Tracheal epithelial cell (primary cell): Measurements from ENCODE around the gene SPRR2E. TPM values are rescaled to one million over a fixed set of nuclear protein-coding genes. Genes with fewer than 3 reads are reported as not detected.

Source experiments
- total RNA-seq: library from RNA; depleted of rRNA; stranded (reverse); fragments of >200 nt; gene quantifications from 2 replicates; pipeline ENCODE4 v1.2.1, GENCODE V29; 2014

Gene SPRR2E
- total RNA-seq, result 0.85 and 0.96 TPM in 2 replicates

DNA sequence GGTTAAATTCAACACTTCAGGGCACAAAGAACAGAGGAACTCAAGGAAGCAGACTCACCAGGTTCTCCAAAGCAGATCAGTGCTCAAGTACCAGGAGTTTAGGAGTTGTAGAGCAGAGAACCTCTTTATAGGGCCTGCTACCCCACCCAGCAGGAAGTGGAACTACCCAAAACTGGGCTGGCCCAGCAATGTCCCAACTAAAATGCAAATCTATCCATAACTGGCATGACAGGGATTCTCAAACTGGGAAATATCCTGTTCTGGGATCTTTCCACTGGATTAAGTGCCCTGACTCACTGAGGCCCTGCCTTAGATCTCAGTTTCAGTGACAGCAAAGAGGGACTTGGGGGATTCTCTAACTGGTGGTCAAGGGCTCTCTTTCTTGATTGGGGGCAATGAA is at the start of gene SPRR2E:
Gene SPRR2E (minus strand): TSS at position 101 of the 400 bp plus-strand sequence. CDS start 775 bp downstream, outside the sequence.

DNA sequence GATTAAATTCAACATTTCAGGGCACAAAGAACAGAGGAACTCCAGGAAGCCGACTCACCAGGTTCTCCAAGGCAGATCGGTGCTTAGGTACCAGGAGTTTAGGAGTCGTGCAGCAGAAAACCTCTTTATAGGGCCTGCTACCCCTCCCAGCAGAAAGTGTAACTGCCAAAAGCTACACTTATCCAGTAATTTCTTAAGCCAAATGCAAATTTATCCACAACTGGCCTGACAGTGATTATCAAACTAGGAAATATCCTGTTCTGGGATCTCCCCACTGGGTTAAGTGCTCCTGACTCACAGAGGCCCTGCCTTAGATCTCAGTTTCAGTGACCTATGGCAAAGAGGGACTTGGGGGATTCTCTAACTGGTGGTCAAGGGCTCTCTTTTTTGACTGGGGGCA is 19.1 kb upstream of the SPRR2E start, which contains the start of gene SPRR2F:
Gene SPRR2F (minus strand): TSS at position 101 of the 400 bp plus-strand sequence. CDS start 783 bp downstream, outside the sequence.

DNA sequence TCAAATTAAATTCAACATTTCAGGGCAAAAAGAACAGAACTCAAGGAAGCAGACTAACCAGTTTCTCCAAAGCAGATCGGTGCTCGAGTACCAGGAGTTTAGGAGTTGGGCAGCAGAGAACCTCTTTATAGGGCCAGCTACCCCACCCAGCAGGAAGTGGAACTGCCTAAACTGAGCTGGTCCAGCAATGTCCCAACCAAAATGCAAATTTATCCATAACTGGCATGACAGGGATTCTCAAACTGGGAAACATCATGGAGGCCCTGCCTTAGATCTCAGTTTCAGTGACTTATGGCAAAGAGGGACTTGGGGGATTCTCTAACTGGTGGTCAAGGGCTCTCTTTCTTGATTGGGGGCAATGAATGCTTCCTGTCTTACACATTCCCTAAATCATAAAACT is 22.8 kb downstream of the SPRR2E start, which contains the start of gene SPRR2B:
Gene SPRR2B (minus strand): TSS at position 101 of the 400 bp plus-strand sequence. CDS start 772 bp downstream, outside the sequence.

DNA sequence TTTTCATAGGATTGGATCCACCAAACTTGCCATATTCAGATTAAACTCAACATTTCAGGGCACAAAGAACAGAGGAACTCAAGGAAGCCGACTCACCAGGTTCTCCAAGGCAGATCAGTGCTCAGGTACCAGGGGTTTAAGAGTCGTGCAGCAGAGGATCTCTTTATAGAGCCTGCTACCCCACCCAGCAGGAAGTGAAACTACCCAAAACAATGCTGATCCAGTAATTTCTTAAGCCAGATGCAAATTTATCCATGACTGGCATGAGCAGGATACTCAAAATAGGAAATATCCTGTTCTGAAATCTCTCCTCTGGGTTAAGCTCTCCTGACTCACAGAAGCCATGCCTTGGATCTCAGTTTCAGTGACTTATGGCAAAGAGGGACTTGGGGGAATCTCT is 37.0 kb downstream of the SPRR2E start, which contains the start of gene SPRR2A:
Gene SPRR2A (minus strand): TSS at position 138 of the 400 bp plus-strand sequence. CDS start 777 bp downstream, outside the sequence.

Other genes with a start within 250 kb of the SPRR2E start
- gene LCE7A, start 234.5 kb downstream of the SPRR2E start, total RNA-seq, result not detected in 2 replicates
- not detected in 2 replicates for gene SMCP, start 216.2 kb downstream of the SPRR2E start, total RNA-seq
- 0.43 and 6.5 TPM in 2 replicates for gene IVL, start 186.0 kb downstream of the SPRR2E start, total RNA-seq
- not detected in 2 replicates for gene SPRR5, start 147.3 kb downstream of the SPRR2E start, total RNA-seq
- not detected in 2 replicates for gene SPRR4, start 123.9 kb downstream of the SPRR2E start, total RNA-seq
- gene SPRR1A, start 110.4 kb downstream of the SPRR2E start, total RNA-seq, result not detected in 2 replicates
- gene SPRR3, start 92.8 kb downstream of the SPRR2E start, total RNA-seq, result 8.9 and 51.4 TPM in 2 replicates
- 14.7 and 15.3 TPM in 2 replicates for gene SPRR1B, start 63.3 kb downstream of the SPRR2E start, total RNA-seq
- gene SPRR2D, start 53.4 kb downstream of the SPRR2E start, total RNA-seq, result 1.1 TPM in 1 of 2 replicates, not detected in the other
- 1.9 and 3.0 TPM in 2 replicates for gene SPRR2A, start 37.0 kb downstream of the SPRR2E start, total RNA-seq
- gene SPRR2B, start 22.9 kb downstream of the SPRR2E start, total RNA-seq, result not detected in 2 replicates
- gene SPRR2F, start 19.0 kb upstream of the SPRR2E start, total RNA-seq, result not detected in 2 replicates
- not detected in 2 replicates for gene SPRR2G, start 56.4 kb upstream of the SPRR2E start, total RNA-seq
- not detected in 2 replicates for gene LELP1, start 108.9 kb upstream of the SPRR2E start, total RNA-seq
- gene PRR9, start 123.1 kb upstream of the SPRR2E start, total RNA-seq, result not detected in 2 replicates
- gene LORICRIN, start 165.2 kb upstream of the SPRR2E start, total RNA-seq, result not detected in 2 replicates
- 1.7 TPM in 1 of 2 replicates, not detected in the other for gene PGLYRP3, start 218.4 kb upstream of the SPRR2E start, total RNA-seq